GM19035 (cell line): ENCODE measurements around the gene PUDP.
"Not testable (repeated sequence)": the region's sequence is repeated elsewhere in the genome, so short reads cannot be mapped to it uniquely, and the experiment has no call there.

Source experiments
- ATAC-seq: cut with Tn5 transposase; IDR thresholded peaks from one replicate; pipeline ENCODE4 v1.9.1; 2021; ENCODE audit not compliant: unreplicated experiment

PUDP gene

GRCh38 chrX:7147978-7148854, at the start of gene PUDP:
Gene PUDP (minus strand): TSS chrX:7148153. CDS start chrX:7148113, 40 bp downstream.
- ATAC-seq, result peak; percentile 72

GRCh38 chrX:7194606-7195005, 46.7 kb upstream of the PUDP start:
- ATAC-seq, result no peak

GRCh38 chrX:7192871-7193270, 44.9 kb upstream of the PUDP start:
- ATAC-seq, result no peak

GRCh38 chrX:7191681-7192110, 43.7 kb upstream of the PUDP start:
- no peak for ATAC-seq

- no peak for ATAC-seq
These were observed 42.2 kb upstream of the PUDP start for GRCh38 chrX:7190157-7190556.

- ATAC-seq, result no peak
These were observed 40.7 kb upstream of the PUDP start for GRCh38 chrX:7188672-7189071.

GRCh38 chrX:7184816-7185215, 36.9 kb upstream of the PUDP start:
- no peak for ATAC-seq

DNA sequence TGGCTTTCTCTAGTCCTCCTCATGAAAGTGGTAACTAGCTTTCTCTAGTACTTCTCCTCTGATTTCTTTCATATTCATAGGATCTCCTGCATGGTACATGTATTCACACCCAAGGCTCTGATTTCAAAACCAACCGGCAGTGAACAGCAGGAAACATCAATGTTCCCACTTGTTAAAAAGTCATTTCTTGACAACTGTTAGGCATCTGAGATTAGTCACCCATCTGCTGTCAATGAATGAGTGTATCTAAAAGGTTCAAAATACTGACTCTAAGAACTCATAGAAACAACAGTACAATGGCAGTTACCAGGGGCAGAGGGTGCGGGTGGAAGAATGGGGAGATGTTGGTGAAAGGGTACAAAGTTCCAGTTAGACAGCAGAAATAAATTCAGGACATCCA, 31.5 kb upstream of the PUDP start:
- no peak for ATAC-seq

DNA sequence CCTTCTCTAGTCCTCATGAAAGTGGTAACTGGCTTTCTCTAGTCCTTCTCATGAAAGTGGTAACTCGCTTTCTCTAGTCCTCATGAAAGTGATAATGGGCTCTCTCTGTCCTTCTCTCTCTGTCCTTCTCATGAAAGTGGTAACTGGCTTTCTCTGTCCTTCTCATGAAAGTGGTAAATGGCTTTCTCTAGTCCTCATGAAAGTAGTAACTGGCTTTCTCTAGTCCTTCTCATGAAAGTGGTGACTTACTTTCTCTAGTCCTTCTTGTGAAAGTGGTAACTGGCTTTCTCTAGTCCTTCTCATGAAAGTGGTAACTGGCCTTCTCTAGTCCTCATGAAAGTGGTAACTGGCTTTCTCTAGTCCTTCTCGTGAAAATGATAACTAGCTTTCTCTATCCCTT, 30.9 kb upstream of the PUDP start:
- ATAC-seq, result not testable (repeated sequence)

GRCh38 chrX:7170898-7171297, 22.9 kb upstream of the PUDP start:
- ATAC-seq, result no peak

DNA sequence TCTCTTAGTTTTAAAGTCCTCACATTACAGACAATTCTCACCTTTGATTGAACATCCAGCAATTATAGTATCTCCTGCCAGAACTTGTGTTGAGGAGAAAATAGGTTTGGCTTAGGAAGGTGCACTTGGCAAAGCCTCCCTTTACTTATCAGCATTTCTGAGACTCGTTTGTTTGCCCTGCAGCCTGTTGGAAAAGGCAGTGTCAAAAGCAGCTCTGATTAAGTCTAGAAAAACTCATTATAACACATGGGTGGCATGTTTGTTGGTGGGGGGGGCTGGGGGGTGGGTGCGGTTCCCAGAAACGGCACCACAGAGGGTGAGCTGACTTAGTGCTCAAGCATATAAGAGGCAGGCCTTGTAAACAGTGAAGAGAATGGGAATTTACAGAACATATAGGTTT, 21.7 kb upstream of the PUDP start:
- ATAC-seq, result no peak

- ATAC-seq, result no peak
These were observed 20.4 kb upstream of the PUDP start for GRCh38 chrX:7168371-7168770.

DNA sequence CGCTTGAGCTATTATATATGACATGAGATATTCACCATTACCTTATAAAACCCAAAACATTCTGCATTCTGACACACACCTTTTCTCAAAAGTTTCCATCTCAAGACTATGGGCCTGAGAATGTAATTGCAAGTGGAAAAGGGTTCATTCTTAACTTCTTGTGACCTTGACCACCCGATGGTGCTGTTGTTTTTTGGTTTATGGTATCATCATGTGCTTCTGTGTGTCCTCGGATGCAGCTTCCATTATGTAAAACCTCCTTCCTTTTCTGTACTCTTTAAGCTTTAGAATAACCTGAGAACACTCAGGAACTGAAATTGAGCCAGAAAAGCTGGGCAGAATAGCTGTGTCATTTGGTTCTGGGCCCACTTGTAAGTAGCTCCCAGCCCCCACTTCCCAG, 16.2 kb upstream of the PUDP start:
- ATAC-seq, result no peak

GRCh38 chrX:7163146-7163677, 15.3 kb upstream of the PUDP start:
- no peak for ATAC-seq

DNA sequence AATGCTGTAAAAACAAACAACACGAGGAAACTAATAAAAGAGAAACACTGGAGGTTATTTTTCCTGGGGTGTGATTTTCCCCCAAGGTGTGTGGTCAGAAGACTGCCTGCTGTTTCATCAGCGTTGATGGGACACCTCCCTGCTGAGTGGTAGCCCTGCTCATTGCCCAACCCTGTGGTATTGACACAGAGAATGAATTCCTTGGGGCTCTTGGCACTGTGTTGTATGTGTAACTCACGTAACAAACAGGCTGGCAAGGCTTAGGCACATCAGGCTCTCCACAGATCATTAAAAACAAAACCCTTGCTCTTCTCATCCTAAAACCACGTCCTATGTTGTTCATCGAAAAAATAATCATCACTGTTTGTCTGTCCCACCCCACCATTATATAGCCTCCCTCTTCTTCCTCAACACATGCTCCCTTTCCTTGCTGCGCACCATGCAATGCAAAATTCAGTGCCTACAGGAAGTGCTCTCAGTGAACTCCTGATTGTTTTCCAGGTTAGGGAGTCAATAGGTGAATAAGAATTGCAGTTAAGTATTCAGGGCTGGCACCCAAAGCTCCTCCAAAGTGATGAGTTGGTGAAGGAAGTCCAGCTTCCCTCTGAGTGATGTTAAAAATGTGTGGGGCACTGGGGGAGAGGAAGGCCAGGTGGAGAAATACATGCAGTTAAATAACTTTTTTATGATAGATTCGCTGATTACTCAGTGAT, 11.4 kb upstream of the PUDP start:
- no peak for ATAC-seq

DNA sequence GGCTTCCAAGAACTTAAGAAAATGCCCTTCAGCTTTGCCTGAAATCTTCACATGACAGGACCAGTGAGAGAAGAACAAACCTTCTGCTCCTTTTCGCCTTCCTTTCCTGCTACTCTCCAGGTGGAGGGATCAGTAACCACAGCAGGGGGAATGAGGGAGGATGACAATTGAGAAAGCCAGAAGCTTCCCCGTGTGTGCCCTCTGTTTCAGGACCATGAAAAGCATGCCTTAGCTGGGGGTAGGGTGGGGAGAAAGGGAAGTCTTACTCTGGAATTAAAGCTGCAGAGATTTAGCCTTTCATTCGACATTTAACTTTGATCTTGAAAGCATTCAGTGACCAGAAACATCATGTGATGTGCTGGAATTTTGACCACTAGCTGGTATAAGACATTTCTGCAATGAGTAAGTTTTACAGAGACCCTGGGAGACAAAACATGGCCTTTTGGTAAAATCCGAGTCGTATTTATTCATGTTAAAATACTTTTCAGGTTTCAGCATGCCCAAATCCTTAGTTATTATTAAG, 10.6 kb upstream of the PUDP start:
- no peak for ATAC-seq

- ATAC-seq, result no peak
These were observed 8.9 kb upstream of the PUDP start for GRCh38 chrX:7156879-7157278.

DNA sequence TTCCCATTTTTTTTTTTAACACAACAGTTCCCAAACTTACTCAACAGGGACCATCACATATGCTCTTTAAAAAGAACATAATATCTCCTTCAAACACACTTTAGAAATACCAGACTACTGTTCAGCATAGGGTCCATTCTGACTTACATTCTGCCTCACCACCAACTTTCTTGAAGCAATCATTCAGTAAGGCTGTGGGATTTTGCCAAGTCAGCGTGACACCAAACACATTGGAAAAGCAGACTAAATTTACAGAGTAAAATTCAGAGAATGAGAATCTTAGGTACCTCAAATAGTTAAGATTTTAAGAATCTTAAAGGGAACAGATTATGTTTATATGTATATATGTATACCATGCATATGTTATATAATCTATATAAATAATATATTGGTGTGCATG, 7.2 kb upstream of the PUDP start:
- ATAC-seq, result no peak

DNA sequence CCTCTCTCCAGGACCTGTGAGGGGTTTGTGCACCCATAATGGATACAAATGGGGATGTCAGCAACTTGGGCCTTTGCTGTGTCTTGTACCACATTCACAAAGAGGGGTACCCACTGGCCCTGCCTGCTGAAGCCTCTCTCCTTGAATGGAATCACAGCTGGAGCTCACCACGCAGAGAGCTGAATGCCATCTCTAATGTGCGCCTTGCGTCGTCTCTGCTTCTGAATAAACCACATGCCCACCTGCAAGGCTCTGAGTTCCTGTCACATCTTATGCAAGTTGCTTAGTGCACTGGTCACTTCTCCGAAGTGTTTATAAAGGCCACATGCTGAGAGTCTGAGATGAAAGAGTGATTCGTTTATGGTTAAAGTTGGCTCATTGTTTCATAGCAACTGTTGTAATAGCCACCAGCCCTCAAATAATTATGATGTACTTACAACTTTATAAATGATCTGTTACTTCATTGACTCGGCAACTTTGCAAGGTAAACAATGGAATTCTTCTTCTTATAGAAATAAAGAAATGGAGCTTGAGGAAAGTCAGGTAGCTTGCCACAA, 6.2 kb upstream of the PUDP start:
- no peak for ATAC-seq

GRCh38 chrX:7153231-7153630, 5.3 kb upstream of the PUDP start:
- no peak for ATAC-seq

- ATAC-seq, result no peak
These were observed 1.5 kb upstream of the PUDP start for GRCh38 chrX:7149411-7149810.
